HG03469 (cell line): ENCODE data around the gene TEAD4.

ENCODE experiments used
- ATAC-seq: cut with Tn5 transposase; IDR thresholded peaks from one replicate; pipeline ENCODE4 v1.9.1; 2021; ENCODE audit warnings: mild to moderate bottlenecking, moderate library complexity, moderate number of reproducible peaks; ENCODE audit not compliant: unreplicated experiment

Gene TEAD4

GRCh38 chr12:2960390-2960956 is 1.3 kb downstream of the TEAD4 start:
- ATAC-seq = no peak

DNA sequence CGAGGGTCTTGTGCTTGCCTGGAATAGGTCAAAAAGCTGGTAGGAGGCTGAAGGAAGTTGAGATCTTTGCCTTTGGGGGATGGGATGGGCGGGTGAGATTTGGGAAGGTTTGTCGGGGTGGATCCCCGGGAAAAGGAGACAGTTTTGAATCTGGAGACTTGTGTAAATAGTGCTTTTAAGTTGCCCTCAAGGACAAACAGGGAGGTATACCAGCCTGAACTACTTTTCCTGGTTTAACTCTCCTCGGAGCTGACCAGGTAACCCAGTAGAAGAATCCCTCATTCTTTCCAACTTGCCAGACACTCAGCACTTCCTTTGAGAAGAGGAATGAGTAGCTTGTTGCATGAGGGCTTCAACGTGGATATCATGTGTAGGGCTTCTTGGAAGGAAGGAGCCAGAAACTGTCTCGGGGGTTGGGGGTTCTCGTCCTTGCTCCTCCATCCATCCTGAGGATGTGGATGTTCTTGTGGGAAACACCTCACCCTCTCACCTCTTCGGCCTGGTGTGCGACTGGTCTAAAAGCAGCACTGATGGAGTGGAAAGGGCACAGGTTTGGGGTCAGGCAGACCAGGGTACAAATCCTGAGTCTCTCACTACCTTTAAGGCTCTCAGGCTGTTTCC is 1.9 kb downstream of the TEAD4 start:
- ATAC-seq = no peak

DNA sequence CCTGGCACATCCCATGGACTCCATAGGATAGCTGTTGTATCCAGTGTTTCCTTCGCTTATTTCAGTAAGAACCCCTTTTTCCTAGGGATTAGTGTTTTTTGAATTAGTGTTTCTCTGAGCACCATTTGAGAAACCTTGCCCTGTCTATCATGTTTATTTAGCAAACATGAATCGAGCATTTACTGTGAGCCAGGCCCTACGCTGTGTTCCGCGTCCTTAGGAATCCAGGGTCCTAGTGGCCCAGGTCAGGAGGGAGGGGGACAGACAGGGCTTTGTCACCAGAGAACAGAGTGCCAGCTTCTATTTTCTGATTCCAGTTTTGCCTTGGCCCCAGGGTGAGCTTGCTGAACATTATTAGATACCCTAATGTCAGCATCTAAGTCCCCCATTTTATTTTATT is 2.5 kb downstream of the TEAD4 start:
- ATAC-seq = no peak

DNA sequence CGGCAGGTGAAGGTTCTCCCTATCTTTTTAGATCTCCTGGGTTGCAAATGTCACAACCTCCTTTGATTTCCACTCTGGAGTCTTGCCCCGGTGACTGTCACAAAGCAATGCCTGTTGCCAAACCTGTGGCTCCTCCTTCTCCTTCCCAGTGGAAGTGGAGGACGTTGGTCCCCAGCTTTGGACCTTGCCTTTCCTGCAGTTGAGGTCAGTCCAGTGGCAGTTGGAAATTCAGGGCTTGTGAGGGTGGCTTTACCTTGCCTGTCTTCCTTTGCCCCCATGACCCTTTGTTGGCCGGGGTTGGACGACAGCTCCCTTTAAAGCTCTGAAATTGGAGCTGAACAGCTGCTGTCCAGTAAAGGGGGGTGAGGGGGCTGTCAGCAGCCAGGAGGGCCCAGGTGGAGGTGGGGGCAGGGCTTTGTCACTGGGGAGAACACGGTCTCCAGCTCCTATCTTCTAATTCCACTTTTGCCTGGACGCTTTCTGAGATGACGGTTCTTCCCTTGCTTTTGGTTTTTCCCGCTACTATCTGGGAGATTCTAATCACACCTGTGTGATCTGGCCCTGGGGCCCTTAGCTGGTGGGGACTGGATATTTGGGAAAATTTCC is 4.1 kb downstream of the TEAD4 start:
- no peak for ATAC-seq

- ATAC-seq = no peak
These were observed 4.6 kb downstream of the TEAD4 start for GRCh38 chr12:2963760-2964292.

GRCh38 chr12:2967651-2968050 is 8.5 kb downstream of the TEAD4 start:
- no peak for ATAC-seq

GRCh38 chr12:2970744-2971143 is 11.5 kb downstream of the TEAD4 start:
- ATAC-seq = no peak

DNA sequence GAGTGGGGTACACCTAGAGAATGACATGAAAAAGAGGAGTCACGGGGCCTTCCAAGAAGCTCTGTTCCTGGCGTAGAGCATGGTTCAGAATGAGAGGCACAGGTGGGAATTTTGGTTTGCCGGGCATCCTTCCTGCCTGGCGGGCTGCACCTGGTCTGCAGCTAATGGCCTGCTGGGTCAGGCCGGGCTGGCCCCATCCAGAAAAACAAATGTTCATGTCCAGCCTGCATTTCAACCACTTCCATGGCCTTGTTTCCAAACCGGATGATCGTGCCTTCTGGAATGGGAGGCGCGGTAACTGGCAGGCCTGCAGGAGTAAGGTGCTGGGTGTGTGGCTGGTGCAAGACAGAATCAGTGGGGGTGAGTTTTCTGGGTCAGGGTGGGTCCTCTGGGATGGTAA is 14.4 kb downstream of the TEAD4 start:
- no peak for ATAC-seq

DNA sequence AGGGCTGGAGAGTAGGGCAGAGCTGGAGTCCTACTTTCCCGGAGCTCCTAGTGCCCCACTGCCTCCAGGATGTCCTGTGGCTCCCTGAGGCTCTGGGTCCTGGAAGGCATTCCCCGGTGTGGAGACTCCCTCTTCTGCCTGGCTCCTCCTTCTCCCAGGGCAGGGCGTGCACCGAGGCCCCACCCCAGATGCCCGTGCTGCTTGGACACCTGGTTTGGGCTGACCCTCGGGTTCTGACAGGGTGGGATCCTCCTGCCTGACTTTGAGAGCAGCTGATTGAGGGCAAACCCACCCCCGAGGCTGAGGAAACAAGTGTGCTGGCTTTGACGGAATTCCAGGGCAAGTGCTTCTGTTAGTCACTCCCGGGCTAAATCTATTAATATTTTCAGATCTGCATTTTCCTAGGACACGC is 15.4 kb downstream of the TEAD4 start:
- no peak for ATAC-seq

- no peak for ATAC-seq
These were observed 17.4 kb downstream of the TEAD4 start for GRCh38 chr12:2976581-2976996.

DNA sequence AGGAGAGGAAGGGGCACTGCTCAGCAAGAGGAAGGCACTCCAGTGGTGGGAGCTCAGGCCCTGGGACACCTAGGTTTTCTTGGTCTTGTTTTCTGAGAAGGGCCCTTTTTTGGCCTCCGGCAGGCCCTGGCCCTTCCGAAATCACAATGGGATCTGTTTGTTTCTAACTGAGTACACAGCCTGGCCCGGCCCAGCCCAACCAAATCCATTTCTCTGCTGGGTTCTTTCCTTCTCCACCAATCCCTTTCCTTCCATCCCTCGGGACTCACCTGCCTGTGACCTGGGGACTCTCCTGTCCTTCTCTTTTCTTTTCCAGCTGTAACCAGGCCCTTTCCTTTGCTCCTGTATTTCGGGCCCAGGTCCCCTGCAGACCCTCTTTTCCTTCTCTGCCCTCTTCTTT is 18.6 kb downstream of the TEAD4 start:
- no peak for ATAC-seq

DNA sequence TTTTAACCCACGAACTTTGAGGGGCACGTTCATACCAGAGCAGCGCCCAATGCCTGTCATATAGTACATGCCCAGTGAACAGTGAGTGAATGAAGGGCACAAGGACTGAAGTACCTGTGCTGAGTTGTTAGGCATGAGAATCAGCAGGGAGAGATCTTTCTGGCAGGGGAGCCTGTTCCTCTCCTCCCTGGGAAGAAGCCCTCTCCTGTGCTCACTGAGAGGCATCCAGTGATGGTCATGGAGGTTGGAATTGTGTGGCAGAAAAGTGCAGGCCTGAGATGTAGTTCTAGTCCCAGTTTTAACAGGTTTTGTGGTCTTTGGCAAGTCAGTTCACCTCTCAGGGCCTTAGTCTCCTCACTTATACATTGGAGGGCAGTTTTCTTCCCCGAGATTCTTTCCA is 20.6 kb downstream of the TEAD4 start:
- ATAC-seq = no peak

GRCh38 chr12:2980630-2981029 is 21.4 kb downstream of the TEAD4 start:
- ATAC-seq = no peak

DNA sequence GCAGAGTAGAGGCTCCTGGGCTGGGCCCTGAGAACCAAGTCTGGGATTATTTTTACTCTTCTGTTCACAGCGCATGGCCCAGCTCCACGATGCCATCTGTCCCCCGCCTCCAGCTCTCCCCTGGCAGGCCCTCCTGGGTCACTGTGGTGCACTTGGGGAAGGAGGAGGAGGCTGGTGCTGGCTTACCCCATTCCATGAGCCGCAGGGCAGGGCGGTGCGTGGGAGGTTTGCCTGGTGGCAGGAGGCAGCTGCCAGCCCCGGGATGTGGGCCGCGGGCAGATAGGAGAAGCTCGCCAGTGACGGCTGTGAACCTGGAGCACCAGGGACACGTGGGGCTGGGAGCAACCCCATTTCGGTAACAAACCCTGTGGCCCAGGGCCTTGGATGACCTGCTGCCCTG is 23.2 kb downstream of the TEAD4 start:
- ATAC-seq = no peak

GRCh38 chr12:2984249-2984648 is 25.1 kb downstream of the TEAD4 start:
- no peak for ATAC-seq

GRCh38 chr12:2984698-2985097 is 25.5 kb downstream of the TEAD4 start:
- no peak for ATAC-seq

DNA sequence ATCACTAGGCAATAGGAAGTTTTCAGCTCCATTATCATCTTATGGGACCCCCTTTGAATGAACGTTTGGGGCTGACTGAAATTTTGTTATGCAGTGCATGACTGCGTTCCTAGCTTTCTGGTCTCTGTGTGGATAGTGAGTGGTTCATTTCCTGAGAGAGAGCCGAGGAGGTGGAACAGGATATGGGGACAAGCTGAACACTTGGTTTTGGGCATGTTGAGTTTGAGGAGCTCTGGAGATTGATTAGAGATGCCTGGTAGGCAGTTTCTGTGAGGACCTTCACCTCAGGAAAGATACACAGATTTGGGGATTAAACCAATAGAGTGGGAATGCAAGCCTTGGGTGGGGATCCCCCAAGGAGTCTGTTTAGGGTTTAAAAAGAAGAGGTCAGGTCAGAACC is 27.7 kb downstream of the TEAD4 start:
- no peak for ATAC-seq

DNA sequence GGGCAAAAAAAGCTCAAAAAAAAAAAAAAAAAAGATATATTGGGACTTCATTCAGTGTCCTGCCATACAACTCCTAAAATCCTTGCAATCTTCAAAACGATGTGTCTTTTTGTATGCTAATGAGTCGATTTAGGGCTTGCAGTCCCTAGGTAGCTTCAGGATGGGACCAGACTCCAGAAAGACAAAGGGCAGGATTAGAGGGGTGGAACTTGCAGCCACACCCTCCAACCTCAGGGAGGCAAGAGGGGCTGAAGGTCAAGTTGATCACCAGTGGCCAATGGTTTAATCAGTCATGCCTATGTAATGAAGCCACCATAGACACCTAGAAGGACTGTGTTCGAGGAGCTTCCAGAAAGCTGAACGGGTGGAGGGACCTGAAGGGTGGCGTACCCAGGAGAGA is 29.3 kb downstream of the TEAD4 start:
- ATAC-seq = no peak

DNA sequence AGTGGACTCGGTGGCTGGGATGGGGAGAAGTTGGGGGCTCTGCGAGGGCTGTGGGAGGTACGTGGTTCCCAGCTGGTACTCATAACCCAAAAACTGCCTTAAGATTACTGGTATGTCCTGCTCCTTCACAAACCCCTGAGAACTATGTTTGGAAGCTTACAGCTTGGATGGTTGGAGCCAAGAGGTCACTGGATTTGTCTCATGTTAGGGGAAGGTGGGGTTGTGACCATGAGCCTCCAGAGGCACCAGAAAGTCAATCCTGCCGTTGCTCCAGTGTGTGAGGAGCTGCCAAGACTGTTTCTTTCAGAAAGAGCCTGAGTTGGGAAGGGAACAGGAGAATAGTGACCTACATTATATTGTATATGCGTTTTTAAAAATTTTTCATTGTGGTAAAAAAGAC is 33.5 kb downstream of the TEAD4 start:
- no peak for ATAC-seq

DNA sequence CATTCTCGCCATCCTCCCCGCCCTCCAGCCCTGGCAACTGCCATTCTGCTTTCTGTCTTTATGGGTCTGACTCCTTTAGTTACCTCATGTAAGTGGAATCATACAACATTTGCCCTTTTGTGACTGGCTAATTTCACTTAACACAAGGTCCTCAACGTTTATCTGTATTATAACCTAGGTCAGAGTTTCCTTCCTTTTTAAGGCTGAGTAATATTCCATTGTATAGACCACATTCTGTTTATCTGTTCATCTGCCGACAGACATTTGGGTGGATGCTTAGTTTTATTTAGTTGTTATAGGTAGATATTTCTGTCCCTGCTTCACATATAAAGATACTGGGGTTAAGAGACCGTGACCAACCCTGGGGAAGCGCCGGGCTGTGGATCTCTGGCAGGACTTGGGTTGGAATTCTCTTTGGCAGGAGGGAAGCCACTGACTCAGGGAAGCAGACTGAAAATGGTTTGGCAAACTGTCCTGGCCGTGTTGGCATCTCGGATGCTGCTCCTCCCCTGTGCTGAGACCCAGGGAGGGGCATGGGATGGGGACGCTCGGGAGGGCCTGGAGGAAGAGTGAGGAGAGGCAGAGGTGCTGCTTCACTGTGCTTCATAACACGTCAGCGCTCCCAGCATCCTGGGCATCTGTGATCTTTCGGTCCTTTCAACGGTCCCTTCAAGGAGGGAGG is 38.9 kb downstream of the TEAD4 start:
- ATAC-seq = no peak

DNA sequence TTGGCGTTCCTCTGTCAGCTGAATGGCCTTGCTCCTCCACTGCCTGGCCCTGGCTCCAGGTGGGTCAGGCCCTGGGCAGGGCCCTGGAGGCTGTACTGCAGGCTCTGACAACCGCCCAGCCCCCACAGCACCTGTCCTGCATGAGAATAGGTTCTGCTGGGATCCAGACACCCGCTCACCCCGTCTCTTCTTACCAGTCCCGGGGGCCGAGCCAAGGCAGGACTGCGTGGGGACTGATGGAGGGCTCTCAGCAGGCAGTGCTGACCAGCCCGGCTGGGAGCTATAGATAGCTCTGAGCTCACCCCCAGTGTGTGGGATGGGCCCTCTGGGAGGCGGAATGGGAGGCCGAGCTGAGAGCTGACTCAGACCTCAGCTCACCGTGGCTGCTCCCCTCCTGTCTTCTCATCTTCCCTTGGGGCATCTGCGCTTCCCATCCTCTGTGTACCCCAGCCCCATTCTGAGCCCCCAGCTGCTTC is 39.6 kb downstream of the TEAD4 start:
- ATAC-seq = no peak
